Measurements from ENCODE around the gene SRMS.
"Not testable (repeated sequence)": the region's sequence is repeated elsewhere in the genome, so short reads cannot be mapped to it uniquely, and the experiment has no call there.

The SRMS gene

GRCh38 chr20:63525185-63525584, 22.4 kb downstream of the SRMS start:
- no peak for DNase-seq (ENCODE audit: low read depth in 1 of 2, low spot score in 1 of 2)

GRCh38 chr20:63522981-63523611, 24.5 kb downstream of the SRMS start:
- DNase-seq (ENCODE audit: low read depth in 1 of 2, low spot score in 1 of 2) = no peak

DNA sequence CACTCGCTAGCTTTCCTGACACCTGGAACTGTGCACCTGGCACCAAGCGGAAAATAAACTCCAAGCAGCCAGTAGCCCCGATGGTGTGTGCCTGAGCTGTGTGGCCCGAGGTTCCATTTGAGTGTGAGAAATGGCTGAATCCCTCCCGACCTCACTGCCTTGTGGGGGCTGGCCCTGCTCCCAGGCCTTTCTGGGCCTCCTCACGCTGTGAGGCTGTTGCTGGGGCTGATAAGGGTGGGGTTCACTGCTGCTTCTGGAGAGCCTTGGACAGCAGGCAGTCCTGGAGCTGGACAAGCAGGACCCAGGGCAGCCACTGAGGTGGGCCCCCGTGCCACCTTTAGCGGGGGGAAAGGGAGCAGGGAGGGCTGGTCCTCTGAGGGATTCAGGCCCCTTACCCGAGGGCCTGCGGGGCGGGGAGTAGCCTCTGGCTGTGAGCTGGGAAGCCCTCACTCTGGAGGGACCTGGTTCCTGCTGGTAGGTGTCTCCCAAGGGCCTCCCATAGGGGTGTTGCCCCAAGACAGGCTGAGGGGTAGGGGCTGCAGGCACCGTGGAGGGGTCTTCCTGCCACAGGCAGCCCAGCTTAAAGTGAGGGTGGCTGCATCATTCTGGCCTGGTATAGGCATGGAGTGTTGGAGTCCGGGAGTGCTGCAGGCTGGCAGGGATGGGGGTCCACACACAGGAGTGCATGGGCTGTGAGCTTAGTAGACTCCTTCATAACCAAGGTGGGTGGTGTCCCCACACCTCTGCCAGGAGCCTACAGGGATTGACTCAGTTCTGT, 25.3 kb downstream of the SRMS start:
- DNase-seq (ENCODE audit: low read depth in 1 of 2, low spot score in 1 of 2) = no peak

- DNase-seq (ENCODE audit: low read depth in 1 of 2, low spot score in 1 of 2) = no peak
Measured at GRCh38 chr20:63521602-63522001, 25.9 kb downstream of the SRMS start.

DNA sequence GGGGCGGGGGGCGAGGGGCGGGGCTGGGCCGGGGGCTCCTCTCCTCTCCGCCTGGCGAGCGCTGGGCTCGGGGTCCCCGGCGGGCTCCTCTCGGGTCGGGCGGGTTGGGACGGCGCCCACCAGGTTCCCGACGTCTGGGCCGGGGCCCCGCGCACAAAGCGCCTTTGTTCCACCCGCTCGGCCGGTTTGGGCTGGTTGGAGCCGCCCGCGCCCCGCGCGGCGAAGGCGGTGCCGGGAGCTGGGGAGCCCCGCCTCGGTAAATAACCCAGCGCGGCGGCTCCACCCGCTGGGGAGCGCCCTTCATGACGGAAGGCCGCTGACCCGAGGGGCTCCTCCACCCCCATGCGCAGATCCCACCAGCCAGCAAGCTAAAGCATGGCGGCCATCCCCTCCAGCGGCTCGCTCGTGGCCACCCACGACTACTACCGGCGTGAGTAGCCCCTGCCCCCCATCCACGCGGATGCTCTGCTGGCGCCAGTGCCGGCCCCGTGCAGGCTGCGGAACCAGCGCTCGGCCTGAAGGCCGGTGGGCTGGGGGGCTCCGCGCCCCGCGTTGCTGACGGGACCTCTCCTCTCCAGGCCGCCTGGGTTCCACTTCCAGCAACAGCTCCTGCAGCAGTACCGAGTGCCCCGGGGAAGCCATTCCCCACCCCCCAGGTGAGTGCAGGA, 26.5 kb downstream of the SRMS start:
- peak; percentile 48 to 66 for DNase-seq (ENCODE audit: low read depth in 1 of 2, low spot score in 1 of 2)

DNA sequence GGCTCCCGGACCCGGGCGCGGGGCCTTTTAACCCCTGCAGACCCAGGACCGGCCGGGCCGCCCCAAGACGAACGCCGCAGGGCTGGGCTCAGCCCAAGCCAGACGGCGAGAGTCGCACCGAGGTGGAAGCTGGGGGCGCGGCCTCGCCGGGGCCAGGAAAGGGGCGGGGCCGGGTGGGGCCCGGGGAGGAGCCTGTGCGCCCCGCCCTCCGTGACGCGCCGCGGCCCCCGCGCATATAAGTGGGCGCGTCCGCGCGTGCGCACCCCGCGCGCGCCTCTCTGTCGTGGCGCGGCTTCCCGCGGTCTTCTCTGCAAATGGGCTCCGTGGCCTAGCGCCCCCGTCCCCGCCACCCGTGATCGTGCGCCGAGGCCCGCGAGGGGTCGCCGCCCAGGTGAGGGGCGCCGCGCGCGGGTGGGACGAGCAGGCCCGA, 27.0 kb downstream of the SRMS start, which contains the start of gene PPDPF:
Gene PPDPF (plus strand): TSS at position 262 of the 430 bp plus-strand sequence. CDS start 544 bp downstream, outside the sequence.
- peak; percentile 71 to 77 for DNase-seq (ENCODE audit: low read depth in 1 of 2, low spot score in 1 of 2)

GRCh38 chr20:63519668-63520503, 27.7 kb downstream of the SRMS start:
- peak; percentile 46 to 51 for DNase-seq (ENCODE audit: low read depth in 1 of 2, low spot score in 1 of 2)

- no peak for DNase-seq (ENCODE audit: low read depth in 1 of 2, low spot score in 1 of 2)
Measured at GRCh38 chr20:63518946-63519667, 28.4 kb downstream of the SRMS start.

- no peak for DNase-seq (ENCODE audit: low read depth in 1 of 2, low spot score in 1 of 2)
Measured at GRCh38 chr20:63518351-63518861, 29.1 kb downstream of the SRMS start.

GRCh38 chr20:63517376-63518309, 29.9 kb downstream of the SRMS start:
- no peak for DNase-seq (ENCODE audit: low read depth in 1 of 2, low spot score in 1 of 2)

- DNase-seq (ENCODE audit: low read depth in 1 of 2, low spot score in 1 of 2) = not testable (repeated sequence)
Measured at GRCh38 chr20:63514520-63514919, 33.0 kb downstream of the SRMS start.

- no peak for DNase-seq (ENCODE audit: low read depth in 1 of 2, low spot score in 1 of 2)
Measured at GRCh38 chr20:63513207-63513606, 34.3 kb downstream of the SRMS start.

GRCh38 chr20:63509088-63509564, 38.4 kb downstream of the SRMS start:
- no peak for DNase-seq (ENCODE audit: low read depth in 1 of 2, low spot score in 1 of 2)

- DNase-seq (ENCODE audit: low read depth in 1 of 2, low spot score in 1 of 2) = no peak
Measured at GRCh38 chr20:63508072-63508768, 39.3 kb downstream of the SRMS start.

DNA sequence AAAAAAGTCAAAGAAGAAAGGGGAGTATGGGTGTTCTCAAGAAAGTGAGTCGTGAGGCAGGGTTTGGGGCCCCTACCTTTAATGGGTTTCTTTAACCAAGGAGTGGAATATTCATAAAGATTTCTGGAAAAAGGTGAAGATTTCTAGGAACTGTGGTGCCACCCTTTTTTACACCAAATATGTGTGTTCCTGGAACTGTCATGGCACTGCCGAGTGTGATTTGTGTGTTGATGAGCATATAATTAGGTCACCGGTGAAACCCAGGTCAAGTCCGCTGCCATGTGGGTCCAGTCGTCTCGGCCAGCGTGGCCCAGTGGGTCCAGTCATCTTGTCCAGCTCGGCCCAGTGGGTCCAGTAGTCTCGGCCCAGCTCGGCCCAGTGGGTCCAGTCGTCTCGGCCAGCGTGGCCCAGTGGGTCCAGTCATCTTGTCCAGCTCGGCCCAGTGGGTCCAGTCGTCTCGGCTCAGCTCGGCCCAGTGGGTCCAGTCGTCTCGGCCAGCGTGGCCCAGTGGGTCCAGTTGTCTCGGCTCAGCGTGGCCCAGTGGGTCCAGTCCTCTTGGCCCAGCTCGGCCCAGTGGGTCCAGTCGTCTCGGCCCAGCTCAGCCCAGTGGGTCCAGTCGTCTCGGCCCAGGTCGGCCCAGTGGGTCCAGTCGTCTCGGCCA, 40.3 kb downstream of the SRMS start:
- no peak for DNase-seq (ENCODE audit: low read depth in 1 of 2, low spot score in 1 of 2)

DNA sequence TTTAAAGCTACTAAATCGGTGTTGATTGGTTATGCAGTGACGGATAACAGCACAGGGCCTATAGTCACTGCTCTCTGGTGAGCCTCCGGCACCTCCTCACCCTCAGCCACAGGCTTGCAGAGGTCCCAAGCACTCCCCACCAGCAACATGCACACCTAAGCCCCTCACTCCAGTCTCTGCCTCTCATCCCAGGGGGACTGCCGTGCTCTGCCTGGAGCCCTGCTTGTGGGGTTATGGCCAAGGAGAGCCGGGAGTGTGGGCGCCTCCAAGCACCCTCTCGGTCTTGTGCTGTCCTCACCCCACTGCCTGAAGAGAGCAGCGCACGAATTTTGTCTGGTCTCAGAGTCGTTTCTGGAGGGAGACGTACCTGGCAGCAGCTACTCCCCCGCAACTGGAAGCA, 41.8 kb downstream of the SRMS start:
- DNase-seq (ENCODE audit: low read depth in 1 of 2, low spot score in 1 of 2) = no peak

GRCh38 chr20:63505281-63505680, 42.3 kb downstream of the SRMS start:
- no peak for DNase-seq (ENCODE audit: low read depth in 1 of 2, low spot score in 1 of 2)

DNA sequence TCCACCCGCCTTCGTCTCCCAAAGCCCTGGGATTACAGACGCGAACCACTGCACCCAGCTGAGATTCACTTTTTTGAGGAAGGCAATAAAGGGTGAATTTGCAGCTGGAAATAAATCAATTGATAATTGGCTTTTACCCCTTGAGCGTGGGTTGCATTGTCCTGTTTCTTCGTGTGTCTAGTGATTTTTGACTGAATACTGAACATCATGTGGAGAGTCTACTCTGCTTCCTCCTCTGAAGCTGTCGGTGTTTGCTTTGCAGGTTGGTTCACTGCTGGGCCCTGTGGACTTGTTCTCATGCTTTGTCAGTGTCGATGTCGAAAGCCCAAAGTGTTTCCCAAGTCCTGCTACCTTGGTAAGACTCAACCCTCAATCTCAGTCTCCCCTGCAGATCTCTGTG, 42.9 kb downstream of the SRMS start:
- no peak for DNase-seq (ENCODE audit: low read depth in 1 of 2, low spot score in 1 of 2)
